Activated CD8-positive, alpha-beta T cell treated with anti-CD3 and anti-CD28 coated beads for 36 hours (primary cell): ENCODE data around the gene VSTM2B. TPM values are rescaled to one million over a fixed set of nuclear protein-coding genes. Genes with fewer than 3 reads are reported as not detected.

Experiments
- ATAC-seq: fragments of 200-7000 bp; cut with Tn5 transposase; one replicate; pipeline ENCODE4 v1.10.0; 2021; ENCODE audit warnings: mild to moderate bottlenecking, moderate library complexity
- CTCF ChIA-PET: fragments of 350-600 bp; sonication (Branson Sonifier 250); formaldehyde crosslinking; loops from one replicate; lab custom pipeline; 2021; ENCODE audit warnings: antibody characterized with exemption; lab: Charles Lee
- POLR2A ChIA-PET: fragments of 350-600 bp; sonication (Branson Sonifier 250); formaldehyde crosslinking; loops from one replicate; lab custom pipeline; 2021; ENCODE audit warnings: antibody characterized with exemption; lab: Charles Lee
- DNase-seq: peaks from one replicate; pipeline ENCODE4 v3.0.0-alpha.2; 2020
- H3K27ac Mint-ChIP-seq: one replicate; pipeline ENCODE4 v1.8.0; 2021; ENCODE audit warnings: mild to moderate bottlenecking, mixed read lengths
- H3K27me3 Mint-ChIP-seq: one replicate; pipeline ENCODE4 v1.8.0; 2021; ENCODE audit warnings: mixed read lengths
- H3K36me3 Mint-ChIP-seq: one replicate; pipeline ENCODE4 v1.8.0; 2021; ENCODE audit warnings: low read depth, mixed read lengths
- H3K4me1 Mint-ChIP-seq: one replicate; pipeline ENCODE4 v1.8.0; 2021; ENCODE audit warnings: low read depth, mixed read lengths
- H3K4me3 Mint-ChIP-seq: one replicate; pipeline ENCODE4 v1.8.0; 2021; ENCODE audit warnings: mild to moderate bottlenecking, moderate library complexity, mixed read lengths
- H3K9me3 Mint-ChIP-seq: one replicate; pipeline ENCODE4 v1.8.0; 2021; ENCODE audit warnings: mixed read lengths
- CTCF ChIP-seq: fragments of 200-600 bp; IDR thresholded peaks from one replicate; pipeline ENCODE4 v1.8.0; 2022; ENCODE audit warnings: antibody characterized with exemption, mild to moderate bottlenecking
- intact Hi-C: fragments of 100-400 bp; cut with micrococcal nuclease; formaldehyde crosslinking; loops from one replicate; pipeline ENCODE4 v1.10.0; 2022
- total RNA-seq, 2 experiments: library from RNA; stranded (reverse); gene quantifications; one replicate each; pipeline ENCODE4 v1.2.3, GENCODE V29; 2021

Gene VSTM2B
- total RNA-seq, 2 experiments from 2014 or later = not detected

- Mint-ChIP-seq H3K9me3 (no peaks in the 10 kb centered on the region), H3K4me1 (no peaks in the 10 kb centered on the region), H3K27ac (no peak overlapping the region), H3K36me3 (no peaks in the 10 kb centered on the region), H3K4me3 (no peak overlapping the region), H3K27me3 (peaks cover 22% of the 10 kb centered on the region)
- CTCF ChIA-PET = interaction anchor here (1.3 kb wide), 1 partner anchor 9 kb away, joined by 6 read pairs; no protein-coding TSS in a partner anchor
- no peak for ATAC-seq
- no peak for TF ChIP-seq CTCF
- intact Hi-C loops = no loop called here
- POLR2A ChIA-PET = no interaction called here
- DNase-seq = no peak
These were observed 6.6 kb upstream of the VSTM2B start for GRCh38 chr19:29519146-29519545.

GRCh38 chr19:29519931-29520330 is 5.9 kb upstream of the VSTM2B start:
- DNase-seq = no peak
- no peak for ATAC-seq
- intact Hi-C loops = no loop called here
- no peaks in the 10 kb centered on the region for H3K9me3 Mint-ChIP-seq
- H3K27me3 Mint-ChIP-seq = peaks cover 30% of the 10 kb centered on the region
- H3K4me1 Mint-ChIP-seq = peaks cover under 1% of the 10 kb centered on the region
- no peaks in the 10 kb centered on the region for H3K36me3 Mint-ChIP-seq
- no peak overlapping the region for H3K4me3 Mint-ChIP-seq
- ChIA-PET CTCF (interaction anchor here (1.3 kb wide), 1 partner anchor 8 kb away, joined by 6 read pairs; no protein-coding TSS in a partner anchor), POLR2A (no interaction called here)
- H3K27ac Mint-ChIP-seq = no peak overlapping the region
- TF ChIP-seq CTCF = no peak

GRCh38 chr19:29520390-29520789 is 5.4 kb upstream of the VSTM2B start:
- peaks cover 32% of the 10 kb centered on the region for H3K27me3 Mint-ChIP-seq
- TF ChIP-seq CTCF = no peak
- H3K4me1 Mint-ChIP-seq = peaks cover 2% of the 10 kb centered on the region
- H3K4me3 Mint-ChIP-seq = no peak overlapping the region
- ATAC-seq (no peak), DNase-seq (no peak)
- no peaks in the 10 kb centered on the region for H3K9me3 Mint-ChIP-seq
- intact Hi-C loops = no loop called here
- H3K27ac Mint-ChIP-seq = no peak overlapping the region
- ChIA-PET POLR2A (no interaction called here), CTCF (no interaction called here)
- H3K36me3 Mint-ChIP-seq = no peaks in the 10 kb centered on the region

GRCh38 chr19:29521291-29522075 is 4.3 kb upstream of the VSTM2B start:
- no peak for DNase-seq
- Mint-ChIP-seq H3K4me1 (peaks cover 6% of the 10 kb centered on the region), H3K4me3 (no peak overlapping the region), H3K27me3 (peaks cover 35% of the 10 kb centered on the region), H3K9me3 (no peaks in the 10 kb centered on the region), H3K27ac (no peak overlapping the region), H3K36me3 (no peaks in the 10 kb centered on the region)
- ChIA-PET CTCF (interaction anchor here (1.3 to 1.6 kb wide), 2 partner anchors 9 to 261 kb away, joined by 3 to 4 read pairs; no protein-coding TSS in a partner anchor), POLR2A (no interaction called here)
- no peak for ATAC-seq
- no peak for TF ChIP-seq CTCF
- intact Hi-C loops = no loop called here

GRCh38 chr19:29523568-29523967 is 2.2 kb upstream of the VSTM2B start:
- ChIA-PET POLR2A (no interaction called here), CTCF (interaction anchor here (0.7 kb wide), 1 partner anchor 260 kb away, joined by 4 read pairs; no protein-coding TSS in a partner anchor)
- H3K4me3 Mint-ChIP-seq = no peak overlapping the region
- H3K27me3 Mint-ChIP-seq = peaks cover 48% of the 10 kb centered on the region
- intact Hi-C loops = no loop called here
- H3K9me3 Mint-ChIP-seq = no peaks in the 10 kb centered on the region
- no peak overlapping the region for H3K27ac Mint-ChIP-seq
- peaks cover 20% of the 10 kb centered on the region for H3K4me1 Mint-ChIP-seq
- DNase-seq (no peak), ATAC-seq (no peak)
- no peak for TF ChIP-seq CTCF
- H3K36me3 Mint-ChIP-seq = no peaks in the 10 kb centered on the region
